GM21360 (cell line): ENCODE measurements around the gene ARL8B.
A peak's percentile ranks its signal among the peaks of the same experiment; 100 is the strongest.

Experiments used
- ATAC-seq: cut with Tn5 transposase; IDR thresholded peaks from one replicate; pipeline ENCODE4 v1.9.1; 2021; ENCODE audit warnings: mild to moderate bottlenecking, moderate library complexity; ENCODE audit not compliant: unreplicated experiment

Gene ARL8B

GRCh38 chr3:5186089-5186857, 64.2 kb downstream of the ARL8B start:
- ATAC-seq: peak; percentile 18

- no peak for ATAC-seq
Observed at GRCh38 chr3:5186858-5187155, 64.7 kb downstream of the ARL8B start.

- ATAC-seq: peak; percentile 75
Observed at GRCh38 chr3:5187156-5187919, 65.2 kb downstream of the ARL8B start, which contains the start of gene EDEM1. Gene EDEM1 (plus strand): TSS chr3:5187707. CDS start chr3:5187806, 99 bp downstream.

DNA sequence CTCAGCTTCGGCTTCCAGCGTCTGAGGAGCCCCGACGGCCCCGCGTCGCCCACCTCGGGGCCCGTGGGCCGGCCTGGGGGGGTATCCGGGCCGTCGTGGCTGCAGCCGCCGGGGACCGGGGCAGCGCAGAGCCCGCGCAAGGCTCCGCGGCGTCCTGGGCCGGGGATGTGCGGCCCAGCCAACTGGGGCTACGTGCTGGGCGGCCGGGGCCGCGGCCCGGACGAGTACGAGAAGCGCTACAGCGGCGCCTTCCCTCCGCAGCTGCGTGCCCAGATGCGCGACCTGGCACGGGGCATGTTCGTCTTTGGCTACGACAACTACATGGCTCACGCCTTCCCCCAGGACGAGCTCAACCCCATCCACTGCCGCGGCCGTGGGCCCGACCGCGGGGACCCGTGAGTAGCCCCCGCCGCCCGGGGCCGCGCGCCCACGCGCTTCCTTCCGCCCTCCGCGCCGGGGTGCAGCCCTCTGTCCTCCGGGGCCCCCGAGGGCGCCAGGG, 65.9 kb downstream of the ARL8B start:
- peak; percentile 3 for ATAC-seq

- ATAC-seq: no peak
Observed at GRCh38 chr3:5188419-5189221, 66.5 kb downstream of the ARL8B start.

DNA sequence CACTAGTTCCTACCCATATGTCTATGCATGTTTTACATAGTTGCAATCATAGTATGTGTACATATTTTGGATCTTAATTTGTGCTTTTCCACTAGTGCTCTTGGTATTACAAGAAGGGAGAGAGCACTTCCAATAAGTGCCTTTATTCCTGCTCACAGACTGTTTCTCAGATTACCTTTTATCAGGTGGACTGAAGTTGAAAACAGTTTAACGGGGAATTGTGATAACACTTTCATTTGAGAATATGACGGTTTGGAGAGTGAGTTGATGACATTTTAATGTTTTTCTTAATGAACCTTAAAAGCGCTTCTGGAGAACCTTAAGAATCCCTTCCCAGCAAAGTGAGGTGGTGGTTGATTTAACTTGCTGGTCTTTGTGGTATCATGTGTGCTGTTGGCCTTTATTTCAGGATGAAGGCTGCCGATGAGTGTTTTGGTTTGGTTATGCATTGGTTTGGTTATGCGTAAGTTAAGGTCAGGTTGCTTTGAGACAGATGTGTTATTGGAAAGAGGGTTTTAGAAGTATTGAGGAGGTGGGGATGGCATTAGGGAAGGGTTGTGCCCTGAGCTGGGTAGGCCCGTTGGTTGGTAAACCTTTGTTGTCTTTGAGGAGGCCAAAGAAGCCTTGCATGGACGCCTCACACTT, 68.2 kb downstream of the ARL8B start:
- ATAC-seq: no peak

DNA sequence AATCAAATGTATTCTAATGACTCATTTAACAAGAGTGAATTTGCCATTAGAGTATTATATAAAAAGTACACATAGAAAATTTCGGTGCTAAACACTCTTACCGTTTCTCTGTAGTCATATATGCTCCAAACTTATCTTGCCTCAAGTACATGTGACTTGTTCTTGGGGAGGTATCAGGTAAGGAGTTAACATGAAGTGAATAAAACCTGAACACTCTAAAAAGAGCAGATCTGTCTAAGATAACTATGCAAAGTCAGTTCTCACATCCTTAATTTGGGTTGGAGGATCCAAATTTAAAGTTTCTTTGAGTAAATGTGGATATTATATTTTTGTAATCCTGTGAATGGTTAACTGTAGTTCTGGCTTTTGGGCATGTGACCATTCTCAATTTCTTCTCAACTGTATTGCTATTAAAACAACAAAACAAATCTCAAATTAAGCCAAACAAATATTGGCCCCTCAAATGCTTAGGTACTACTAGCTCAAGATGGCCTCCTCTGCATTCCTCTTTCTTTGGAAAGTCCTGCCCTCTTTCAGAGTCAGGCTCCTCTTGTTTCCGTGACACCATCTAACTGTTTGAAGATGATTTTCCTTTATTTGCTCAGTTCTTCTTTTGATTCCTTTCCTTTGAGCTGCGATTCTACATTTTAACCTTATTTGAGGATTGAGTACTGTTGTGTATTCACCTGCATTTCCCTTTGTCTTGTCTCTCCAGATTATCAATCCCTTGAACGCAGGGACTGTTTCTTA, 69.6 kb downstream of the ARL8B start:
- no peak for ATAC-seq

GRCh38 chr3:5192571-5193365, 70.7 kb downstream of the ARL8B start:
- no peak for ATAC-seq

GRCh38 chr3:5194341-5194740, 72.2 kb downstream of the ARL8B start:
- no peak for ATAC-seq

GRCh38 chr3:5194801-5195509, 72.9 kb downstream of the ARL8B start:
- ATAC-seq: peak; percentile 49

GRCh38 chr3:5195605-5196004, 73.5 kb downstream of the ARL8B start:
- no peak for ATAC-seq

DNA sequence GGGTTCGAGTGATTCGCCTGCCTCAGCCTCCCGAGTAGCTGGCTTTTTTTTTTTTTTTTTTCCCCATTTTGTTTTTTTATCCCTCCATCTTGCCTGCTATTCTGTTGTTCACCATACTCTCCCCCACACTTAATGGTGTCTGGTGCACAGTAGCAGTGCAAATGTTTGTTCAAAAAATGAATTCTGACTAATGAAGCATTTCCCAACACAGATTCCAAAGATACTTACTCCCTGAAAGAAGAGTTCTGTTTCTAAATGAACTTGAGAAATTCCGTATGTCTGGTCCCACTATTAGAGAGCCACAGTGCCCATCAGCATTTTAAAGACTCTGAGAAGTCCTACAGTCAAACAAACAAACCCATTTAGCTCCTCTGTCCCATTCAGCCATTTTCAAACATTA, 74.9 kb downstream of the ARL8B start:
- ATAC-seq: no peak

- peak; percentile 60 for ATAC-seq
Observed at GRCh38 chr3:5197470-5198312, 75.6 kb downstream of the ARL8B start.

DNA sequence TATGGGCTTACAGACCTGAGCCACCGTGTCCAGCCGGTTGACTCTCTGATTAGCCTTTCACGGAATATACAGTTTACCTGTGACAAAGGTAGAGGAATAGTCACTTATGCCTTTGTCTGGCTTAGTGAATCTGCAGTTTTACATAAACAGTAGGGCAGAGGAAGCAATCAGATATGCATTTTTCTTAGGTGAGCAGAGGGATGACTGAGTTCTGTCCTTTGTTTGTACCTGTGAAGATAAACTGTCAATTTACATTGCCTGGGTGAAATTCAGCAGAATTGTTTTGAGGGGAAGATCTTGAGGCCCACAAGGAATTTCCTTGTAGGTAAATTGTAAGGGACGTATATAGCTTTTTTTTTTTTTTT, 76.2 kb downstream of the ARL8B start:
- no peak for ATAC-seq

- ATAC-seq: peak; percentile 43
Observed at GRCh38 chr3:5198986-5199731, 77.1 kb downstream of the ARL8B start.

GRCh38 chr3:5201536-5201935, 79.4 kb downstream of the ARL8B start:
- no peak for ATAC-seq

GRCh38 chr3:5202222-5202621, 80.1 kb downstream of the ARL8B start:
- no peak for ATAC-seq
